GM10266 (cell line): ENCODE results near the gene ZDHHC17.

Source experiments
- DNase-seq: peaks from one replicate; pipeline ENCODE4 v3.0.0; 2012; ENCODE audit errors: extremely low spot score
- CTCF ChIP-seq: IDR thresholded peaks from 2 replicates; pipeline ENCODE4 v1.5.1; 2012; ENCODE audit warnings: mild to moderate bottlenecking, low read depth; ENCODE audit not compliant: control insufficient read depth, insufficient read depth; ENCODE audit errors: missing control alignments

The ZDHHC17 gene

GRCh38 chr12:76878099-76878898, 114.4 kb downstream of the ZDHHC17 start:
- peak; percentile 5 for TF ChIP-seq CTCF
- peak; percentile 43 for DNase-seq

DNA sequence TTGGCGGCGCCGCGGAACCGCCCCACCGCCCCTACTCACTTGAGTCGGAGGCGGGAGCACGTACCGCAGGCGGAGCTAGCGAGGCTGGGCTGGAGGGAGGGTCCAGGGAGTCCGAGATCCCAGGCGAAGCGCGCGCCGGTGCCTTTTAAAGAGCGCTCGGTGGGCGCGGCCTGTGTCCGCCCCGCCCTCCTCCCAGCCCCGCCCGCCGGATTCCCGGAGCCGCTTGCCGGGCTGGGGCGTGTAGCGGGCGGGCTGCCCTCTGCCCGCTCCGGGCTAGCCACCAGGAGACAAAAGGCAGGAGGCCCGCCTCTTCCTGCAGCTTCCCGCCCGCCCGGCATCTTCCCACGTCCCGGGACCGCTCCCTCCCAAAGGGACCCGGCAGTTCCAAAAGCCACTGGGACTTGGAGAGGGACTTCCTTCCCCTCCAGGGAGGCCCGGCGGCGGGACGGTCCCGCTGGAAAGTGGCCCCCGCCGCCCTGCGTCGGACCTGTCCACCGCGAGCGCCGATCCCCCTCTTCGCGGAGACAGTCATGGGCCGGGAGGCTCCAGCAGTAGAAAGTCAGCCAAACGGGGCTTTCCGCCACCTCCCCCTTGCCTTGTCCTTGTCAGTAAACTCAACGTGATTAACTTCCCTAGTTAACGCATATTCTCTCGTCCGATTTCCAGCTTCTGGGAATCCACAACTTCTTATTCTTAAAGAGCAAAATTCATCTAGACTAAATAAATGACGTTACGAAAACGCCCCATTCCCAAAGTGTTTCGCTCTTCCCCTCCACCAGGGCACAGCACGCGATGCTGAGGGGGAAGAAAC, 115.2 kb downstream of the ZDHHC17 start, which contains the start of gene CSRP2:
CSRP2 (minus strand) TSS at position 121 of the 811 bp plus-strand sequence. CDS start 12,759 bp downstream, outside the sequence.
- TF ChIP-seq CTCF: no peak
- peak; percentile 89 for DNase-seq

DNA sequence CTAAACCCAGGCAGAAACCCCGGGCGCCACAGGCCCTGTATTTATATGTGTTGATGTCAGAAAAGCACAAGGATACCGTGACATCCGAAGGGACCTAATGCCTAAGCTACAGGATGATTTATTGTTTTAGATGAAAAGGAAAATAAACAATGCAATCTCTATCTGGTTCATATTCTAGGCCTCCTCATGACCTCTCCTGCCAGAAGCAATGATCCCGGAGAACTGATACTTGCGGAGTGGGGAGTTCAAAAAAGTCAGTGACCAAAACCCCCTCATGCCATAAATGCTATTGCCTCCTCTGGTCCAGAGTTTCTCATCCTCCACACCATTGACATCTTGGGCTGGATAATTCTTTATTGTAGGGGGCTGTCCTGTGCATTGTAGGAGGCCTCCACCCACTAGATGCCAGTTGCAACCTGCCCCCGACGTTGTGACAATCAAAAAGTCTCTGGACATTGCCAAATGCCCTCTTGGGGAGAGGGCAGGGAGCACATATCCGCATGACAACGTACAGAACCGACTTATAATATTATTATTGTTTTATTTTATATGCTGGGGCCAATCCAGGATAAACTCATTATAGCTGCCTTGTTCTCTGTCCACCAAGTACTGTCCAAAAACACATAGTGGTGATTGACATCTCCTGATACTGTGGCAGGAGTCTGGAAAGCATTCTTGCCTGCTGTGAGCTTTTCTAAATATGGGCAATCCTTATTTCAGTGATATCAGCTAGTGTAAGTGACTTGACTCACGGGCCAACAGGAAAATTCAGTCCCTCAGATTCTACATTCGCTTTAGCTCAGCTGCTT, 116.0 kb downstream of the ZDHHC17 start:
- no peak for TF ChIP-seq CTCF
- no peak for DNase-seq

- TF ChIP-seq CTCF: no peak
- no peak for DNase-seq
Observed at GRCh38 chr12:76880519-76881023, 116.7 kb downstream of the ZDHHC17 start.

- no peak for DNase-seq
- no peak for TF ChIP-seq CTCF
Observed at GRCh38 chr12:76881142-76881541, 117.2 kb downstream of the ZDHHC17 start.

DNA sequence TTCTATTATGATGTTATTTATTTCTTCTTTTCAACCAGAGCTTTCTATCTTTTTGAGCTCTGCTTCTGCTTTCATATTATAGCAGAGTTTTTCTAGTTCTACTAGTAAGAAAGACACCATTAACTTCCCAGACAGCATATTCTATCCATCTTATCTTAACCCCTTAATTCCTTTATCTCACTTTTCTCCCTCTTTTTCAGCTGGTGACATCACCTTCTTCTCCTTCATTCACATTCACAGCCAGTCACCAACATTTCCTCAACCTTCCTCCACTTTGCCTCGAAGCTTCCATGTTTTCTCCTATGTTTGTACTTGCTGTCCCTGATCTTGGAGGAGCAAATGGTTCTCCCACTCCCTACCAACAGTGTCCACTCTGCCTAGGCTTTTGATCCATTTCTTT, 118.5 kb downstream of the ZDHHC17 start:
- DNase-seq: no peak
- no peak for TF ChIP-seq CTCF
